Muscle of back (tissue), 11 donors: Measurements from ENCODE around the gene ARL2BP. TPM values are rescaled to one million over a fixed set of nuclear protein-coding genes. Genes with fewer than 3 reads are reported as not detected.

Source experiments
- DNase-seq, 3 donors: peaks; one replicate each; pipeline versions ENCODE4 v3.0.0 to v3.0.0-alpha.2; 2013
- polyA plus RNA-seq, 10 donors: library from polyadenylated mRNA; unstranded; fragments of 120-200 nt; gene quantifications; one replicate each; pipeline ENCODE4 v1.2.1, GENCODE V29; 2013; ENCODE audit not compliant: insufficient read length in 10 of 10

The ARL2BP gene
- polyA plus RNA-seq, 10 donors = 42.6 to 56.7 (median 48.7) TPM

DNA sequence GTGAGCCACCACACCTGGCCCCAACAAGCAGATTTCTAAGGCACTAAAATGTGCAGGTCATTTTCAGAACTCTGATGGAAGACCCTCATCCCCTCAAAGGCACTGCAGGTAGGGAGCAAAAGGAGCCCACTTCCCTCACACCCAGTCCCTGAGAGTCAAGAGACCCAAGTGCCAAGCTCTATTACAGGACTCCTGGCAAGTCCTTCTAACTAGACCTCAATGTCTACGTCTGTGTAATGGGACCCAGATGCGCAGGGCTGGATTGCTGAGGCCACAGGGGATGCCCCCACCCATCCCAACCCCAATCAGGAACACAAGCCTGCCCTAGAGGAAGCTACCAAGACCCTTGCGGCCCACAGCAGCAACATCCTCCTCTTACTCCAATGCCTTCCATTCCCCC is 36.7 kb downstream of the ARL2BP start:
- no peak for DNase-seq

DNA sequence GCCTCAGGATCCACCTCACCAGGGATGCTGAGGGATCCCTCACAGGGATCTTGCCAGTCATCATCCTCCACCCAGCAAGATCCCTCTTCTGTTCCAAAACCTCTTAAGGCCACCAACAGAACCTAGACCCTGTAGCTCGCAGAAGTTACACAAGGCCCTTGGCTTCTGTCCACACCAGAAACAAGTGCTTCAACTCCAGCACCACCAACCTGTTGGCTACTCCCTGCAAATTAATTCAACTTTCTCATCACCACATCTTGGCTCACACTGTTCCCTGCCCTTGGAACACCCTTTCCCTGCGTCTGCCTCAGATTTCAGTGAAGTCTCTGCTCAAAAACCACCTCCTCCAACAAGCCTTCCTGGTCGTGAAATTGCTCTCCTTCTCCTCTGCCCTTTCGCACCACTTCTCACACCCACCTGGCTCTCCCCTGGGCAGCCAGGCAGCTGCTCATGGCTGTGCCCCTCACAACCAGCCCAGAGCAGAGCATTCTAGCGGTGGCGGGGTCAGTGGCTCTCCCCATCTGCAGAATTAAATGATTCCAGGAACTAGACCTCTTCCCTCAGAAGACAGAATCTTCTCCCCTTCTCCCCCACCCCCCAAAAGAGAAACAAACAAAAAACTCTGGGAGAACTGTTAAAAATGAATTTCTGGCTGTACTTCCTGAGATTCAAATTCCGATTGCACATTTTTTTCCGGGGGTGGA is 37.6 kb downstream of the ARL2BP start:
- no peak for DNase-seq

DNA sequence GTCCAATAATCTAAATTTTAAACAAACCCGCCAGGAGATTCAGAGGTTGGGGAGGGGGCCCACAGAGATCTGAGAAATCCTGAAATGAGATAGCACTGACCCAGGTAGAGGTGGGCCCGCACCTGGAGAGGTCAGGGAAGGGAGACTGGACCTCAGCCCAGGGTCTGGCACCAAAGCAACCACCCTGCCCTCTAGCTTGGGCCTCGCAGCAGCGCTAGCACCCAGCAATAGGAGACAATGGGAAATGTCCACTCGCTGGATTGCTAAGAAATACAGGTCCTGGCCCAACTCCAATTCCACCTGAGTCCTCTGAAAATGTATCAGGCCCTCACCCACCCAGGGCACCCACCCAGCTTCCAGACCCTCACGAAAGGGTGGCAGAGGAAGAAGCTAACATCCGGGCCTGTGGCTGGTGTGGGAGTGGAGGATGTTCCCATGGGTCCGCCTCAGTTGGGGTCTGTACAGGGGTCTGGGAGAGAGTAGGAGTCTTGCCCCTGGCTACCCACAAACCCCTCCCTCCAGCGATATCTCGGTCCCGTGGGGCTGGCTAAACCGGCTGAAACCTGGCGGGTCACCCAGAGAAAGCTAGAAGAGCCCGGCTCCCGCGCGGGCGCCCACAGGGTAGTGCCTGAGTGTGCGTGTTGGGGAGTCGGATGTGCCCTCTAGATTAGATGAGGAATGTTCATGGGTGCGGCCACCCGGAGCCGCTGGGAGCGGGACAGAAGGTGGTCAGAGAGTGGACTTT is 38.3 kb downstream of the ARL2BP start:
- no peak for DNase-seq

DNA sequence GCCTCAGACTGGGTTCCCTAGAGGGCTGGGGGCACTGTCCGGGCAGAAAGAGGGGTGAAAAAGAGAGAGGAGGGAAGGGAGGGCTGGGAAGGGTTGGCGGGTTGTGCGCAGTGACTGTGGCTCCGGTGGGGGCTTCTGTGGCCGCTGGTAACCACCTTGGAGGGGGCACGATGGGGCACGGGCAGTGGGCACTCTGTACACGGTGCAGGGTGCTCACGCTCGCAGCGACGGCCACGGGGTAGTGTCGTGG is 38.8 kb downstream of the ARL2BP start:
- no peak for DNase-seq

DNA sequence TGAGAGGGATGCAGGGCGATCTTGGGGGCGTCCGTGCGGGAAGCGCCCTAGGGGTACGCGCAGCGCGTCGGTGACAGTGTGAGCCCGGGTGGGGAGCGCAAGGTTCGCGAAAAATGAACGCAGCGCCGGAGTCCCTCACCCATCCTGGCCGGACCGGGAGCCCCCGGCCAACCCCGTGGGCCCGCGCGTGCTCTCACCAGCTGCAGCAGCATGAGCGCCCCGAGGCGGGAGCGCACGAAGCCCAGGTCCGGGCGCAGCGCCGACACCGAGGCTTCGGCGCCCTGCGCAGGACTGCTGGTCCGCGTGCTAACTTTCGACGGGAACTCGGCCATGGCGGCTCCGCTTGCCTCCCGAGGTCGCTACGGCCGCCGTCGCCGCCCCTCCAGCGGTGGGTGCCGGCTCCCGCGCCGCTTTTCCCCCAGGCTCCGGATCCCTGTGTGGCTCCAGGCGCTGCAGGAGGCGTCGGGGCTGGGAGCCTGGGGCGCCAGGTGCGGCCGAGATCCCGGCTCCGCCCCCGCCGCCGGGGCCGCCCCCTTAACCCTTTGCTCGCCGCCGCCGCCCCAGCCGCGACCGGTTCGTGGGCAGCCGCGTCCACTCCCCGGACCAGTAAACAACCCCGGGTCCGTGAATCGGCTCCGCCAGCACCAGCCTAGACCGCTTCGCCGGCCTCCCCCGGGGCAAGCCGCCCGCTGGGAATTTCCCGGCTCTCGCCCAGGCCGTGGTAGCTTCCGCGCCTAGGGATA is 39.3 kb downstream of the ARL2BP start, which contains the start of gene PLLP:
TSS of gene PLLP (minus strand) at position 464 of the 743 bp plus-strand sequence. CDS start at position 332, 132 bp downstream.
- DNase-seq = peak in 2 of 3 donors; percentile 40 to 79

DNA sequence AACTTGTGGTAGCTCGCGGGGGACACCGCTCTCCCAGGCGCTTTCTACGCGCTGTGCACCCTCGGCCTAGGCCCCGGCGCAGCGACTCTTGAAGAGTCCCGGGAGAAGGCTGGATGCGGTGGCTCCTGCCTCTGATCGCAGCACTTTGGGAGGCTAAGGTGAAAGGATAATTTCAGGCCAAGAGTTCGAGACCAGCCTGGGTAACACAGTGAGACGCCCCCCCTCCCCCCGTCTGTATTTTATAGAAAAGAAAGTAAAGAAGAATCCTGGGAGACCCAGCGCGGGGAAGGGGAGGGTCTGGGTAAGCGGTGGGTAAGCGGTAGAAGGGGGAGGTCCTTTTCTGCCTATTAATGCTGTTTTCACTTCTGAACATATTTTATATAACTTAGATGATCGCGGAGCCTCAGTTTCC is 39.9 kb downstream of the ARL2BP start:
- DNase-seq = no peak

DNA sequence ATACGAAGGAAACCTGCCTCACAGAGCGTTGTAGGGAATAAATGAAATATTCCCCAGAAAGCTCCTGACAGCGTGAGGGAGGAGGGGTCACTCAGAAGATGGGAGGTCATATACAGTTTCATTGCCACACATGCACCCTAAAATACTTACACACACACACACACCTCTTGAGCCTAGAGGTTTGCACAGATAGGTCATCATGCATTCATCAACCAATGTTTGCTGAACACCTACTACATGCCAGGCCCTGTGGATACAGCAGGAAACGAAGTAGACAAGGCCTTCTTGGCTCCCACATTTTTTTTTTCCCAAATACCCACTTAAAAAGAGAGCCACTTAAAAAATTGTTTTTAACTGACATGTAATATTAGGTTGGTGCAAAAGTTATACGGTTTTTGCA is 40.3 kb downstream of the ARL2BP start:
- DNase-seq = no peak

DNA sequence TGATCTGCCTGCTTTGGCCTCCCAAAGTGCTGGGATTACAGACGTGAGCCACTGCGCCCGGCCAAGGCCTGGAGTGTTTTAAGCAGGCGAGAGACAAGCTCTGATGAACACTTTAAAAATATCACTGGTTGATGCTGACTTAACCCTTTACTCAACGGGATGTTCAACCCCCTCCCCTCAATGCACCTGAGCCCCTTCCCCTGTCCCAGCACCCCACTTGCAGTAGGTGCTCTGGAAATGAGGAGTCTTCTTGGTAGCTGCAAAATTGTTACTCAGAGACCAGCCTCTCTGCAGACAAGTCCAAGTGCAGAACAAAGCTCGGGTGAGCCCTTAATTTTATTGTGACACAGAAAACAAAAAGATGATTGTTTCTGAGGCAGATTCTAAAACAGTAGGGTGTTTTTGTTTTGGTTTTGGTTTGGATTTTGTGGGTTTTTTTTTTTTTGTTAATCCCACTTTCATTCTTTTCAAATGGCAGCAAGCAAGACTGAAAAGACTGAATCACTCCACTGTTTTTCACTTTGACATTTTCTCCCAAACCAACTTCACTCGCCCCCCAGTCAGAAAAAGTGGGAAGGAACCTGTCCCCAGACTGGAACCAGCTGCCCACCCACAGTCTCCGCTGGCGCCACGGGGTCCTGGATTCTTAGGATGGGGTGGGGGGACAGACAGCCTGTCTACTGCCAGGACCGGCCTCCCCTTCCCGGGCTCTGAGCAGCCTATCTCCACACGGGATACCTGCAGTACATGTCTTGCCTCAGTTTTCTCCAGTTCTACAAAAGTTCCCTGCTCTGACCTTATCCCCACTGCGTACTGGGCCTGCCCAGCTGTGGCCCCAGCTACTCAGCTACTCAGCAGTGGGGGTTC is 44.6 kb downstream of the ARL2BP start:
- DNase-seq = no peak

DNA sequence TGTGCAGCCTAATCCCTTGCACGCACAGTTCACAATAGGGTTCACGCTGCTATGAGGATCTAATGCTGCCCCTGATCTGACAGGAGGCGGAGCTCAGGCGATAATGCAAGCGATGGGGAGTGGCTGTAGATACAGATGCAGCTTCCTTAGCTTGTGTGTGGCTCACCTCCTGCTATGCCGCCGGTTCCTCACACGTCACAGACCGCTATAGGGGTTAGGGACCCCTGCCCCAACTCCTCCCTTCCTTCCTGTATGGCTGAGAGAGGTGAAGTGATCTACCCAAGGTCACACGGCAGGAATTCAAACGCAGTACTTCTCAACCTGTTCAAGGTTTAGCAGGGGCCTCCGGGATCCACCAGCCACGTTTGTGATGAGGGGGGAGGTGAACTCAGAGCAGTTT is 52.8 kb downstream of the ARL2BP start:
- no peak for DNase-seq

DNA sequence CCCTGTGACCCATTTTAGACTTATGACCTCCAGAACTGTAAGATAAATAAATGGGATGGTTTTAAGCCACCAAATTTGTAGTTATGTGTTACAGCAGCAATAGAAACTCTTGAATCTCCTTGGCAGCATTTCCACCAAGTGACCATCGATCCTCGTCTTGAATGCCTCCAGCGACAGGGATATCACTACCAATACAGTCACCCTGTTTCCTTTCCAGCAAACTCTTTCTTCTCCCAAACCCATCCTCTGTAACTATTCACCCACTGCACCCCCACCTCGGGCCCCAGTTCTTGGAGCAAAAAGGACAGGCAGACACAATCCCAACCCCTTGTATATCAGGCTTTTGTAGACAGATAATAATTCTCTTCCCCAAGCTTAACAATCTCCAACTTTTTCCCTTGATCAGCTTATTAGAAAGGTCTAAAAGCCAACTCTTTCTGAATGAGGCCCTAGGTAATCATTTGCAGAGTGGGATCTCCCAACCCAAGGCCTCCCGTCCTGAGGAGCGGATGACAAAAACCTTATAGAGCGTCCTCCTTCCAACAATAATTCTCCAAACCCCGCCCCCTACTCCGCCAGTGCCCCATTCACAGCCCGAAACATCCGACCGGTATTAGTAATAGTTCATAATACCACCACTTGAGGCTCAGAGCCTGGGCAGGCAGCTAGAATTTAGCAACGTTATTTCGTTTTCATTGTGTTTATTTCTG is 54.1 kb downstream of the ARL2BP start:
- no peak for DNase-seq

DNA sequence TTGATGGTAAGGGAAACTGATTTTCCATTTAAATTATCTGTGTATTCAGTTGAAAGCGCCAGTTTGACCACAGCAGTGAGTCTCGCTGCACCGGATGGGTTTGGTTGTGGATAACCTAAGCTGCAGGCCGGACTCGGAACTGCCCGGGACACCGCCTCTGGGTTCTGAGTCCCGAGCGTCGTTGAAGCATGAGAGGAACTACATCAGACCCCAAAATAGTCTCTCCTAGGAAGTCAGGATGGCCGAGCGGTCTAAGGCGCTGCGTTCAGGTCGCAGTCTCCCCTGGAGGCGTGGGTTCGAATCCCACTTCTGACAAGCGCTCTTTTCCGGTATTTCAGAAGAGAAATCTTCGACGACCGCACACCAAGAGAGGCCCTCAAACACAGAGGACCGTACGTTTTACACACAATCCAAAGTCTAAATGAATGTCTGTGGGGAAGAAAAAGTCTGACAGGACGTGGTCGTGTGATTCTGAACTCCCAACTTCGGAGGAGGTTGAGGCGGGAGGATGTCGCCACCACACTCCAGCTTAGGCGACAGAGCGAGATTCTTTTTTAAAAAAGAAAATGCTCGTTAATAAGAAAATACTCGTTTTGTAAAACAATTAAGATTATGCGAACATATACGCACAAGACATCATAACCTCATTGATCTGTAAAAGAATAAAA is 54.8 kb downstream of the ARL2BP start:
- DNase-seq = peak; percentile 93 to 97 (median 96)

DNA sequence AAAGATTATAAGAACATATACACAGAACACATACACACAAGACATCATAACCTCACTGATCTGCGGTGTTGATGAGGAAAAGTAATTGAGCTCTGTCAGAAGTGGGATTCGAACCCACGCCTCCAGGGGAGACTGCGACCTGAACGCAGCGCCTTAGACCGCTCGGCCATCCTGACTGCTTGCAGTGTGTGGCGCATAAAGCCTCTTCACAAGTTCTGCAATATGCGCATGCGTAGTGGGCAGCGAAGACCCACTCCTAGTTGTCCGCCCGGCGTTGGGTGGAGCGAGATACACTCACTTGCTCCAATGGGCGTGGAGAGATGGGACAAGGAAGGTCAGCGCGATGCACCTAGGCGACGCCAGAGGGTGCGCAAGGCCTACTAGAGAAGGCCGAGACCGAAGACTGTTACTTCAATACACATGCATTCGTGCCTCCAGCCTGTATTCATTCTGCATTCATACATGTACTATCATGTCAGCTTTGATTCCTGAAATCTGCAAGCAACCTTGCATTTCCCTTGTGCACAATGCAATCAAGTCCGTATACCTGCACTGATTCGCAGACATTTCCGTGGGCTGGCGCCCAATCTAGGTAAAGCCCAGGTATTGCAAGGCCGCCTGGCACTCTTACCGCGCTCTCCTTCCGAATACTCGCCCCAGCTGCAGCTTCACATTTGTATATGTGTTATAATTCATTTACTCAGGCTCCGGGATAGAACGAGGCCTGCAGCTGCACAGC is 55.5 kb downstream of the ARL2BP start:
- peak; percentile 99 to 100 (median 100) for DNase-seq

DNA sequence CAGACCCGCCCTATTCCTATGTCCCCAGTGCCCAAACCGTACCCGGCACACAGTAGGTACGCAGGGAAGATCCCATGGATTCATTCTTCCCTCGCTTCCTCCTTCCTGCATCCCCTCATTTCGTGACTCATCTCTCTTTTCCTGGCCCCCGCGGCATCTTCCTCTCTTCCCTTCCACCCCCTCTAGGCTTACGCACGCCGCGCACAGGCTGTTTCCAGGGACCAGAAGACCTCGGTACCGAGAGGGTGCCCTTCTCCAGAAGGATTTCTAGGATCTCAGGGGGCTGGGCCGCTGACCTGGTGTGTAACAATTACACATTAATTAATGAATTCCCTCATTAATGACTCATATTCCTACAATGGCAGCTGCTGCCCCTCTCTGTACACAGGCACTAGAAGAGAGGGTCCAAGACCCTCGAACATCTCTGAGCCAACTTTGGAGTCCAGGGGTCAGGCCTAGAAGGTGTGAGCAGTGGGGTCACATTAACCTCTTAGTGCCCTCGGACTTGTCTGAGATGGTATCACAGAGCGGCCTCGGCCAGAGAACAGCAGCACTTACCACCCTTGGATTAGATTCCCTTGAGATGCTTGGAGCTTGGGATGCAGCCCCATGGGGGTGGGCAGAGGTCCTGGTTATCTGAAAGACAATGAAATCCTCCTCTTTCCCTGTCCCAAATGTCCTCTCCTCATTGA is 56.2 kb downstream of the ARL2BP start:
- no peak for DNase-seq

Other genes with a start within 250 kb of the ARL2BP start
- 10 to 100 TPM; 24.0 to 35.2 (median 25.8) TPM for gene CPNE2, start 152.7 kb upstream of the ARL2BP start, polyA plus RNA-seq
- gene PSME3IP1, start 59.2 kb upstream of the ARL2BP start, polyA plus RNA-seq = 10 to 100 TPM; 42.9 to 71.2 (median 56.2) TPM
- 10 to 100 TPM; 21.6 to 30.1 (median 25.2) TPM for gene RSPRY1, start 58.9 kb upstream of the ARL2BP start, polyA plus RNA-seq
- 1 to 10 TPM in 8 of 10 donors, under 1 TPM in 2; 0.55 to 2.4 (median 1.2) TPM for gene PLLP, start 39.4 kb downstream of the ARL2BP start, polyA plus RNA-seq
- gene CCL22, start 113.5 kb downstream of the ARL2BP start, polyA plus RNA-seq = under 1 TPM in 9 of 10 donors, not detected in 1; 0.07 to 0.33 (median 0.11) TPM
- 1 to 10 TPM; 2.7 to 7.5 (median 4.7) TPM for gene CX3CL1, start 127.2 kb downstream of the ARL2BP start, polyA plus RNA-seq
- gene CCL17, start 159.5 kb downstream of the ARL2BP start, polyA plus RNA-seq = not detected
- gene CIAPIN1, start 202.1 kb downstream of the ARL2BP start, polyA plus RNA-seq = 10 to 100 TPM; 48.7 to 67.3 (median 57.0) TPM
- gene COQ9, start 202.2 kb downstream of the ARL2BP start, polyA plus RNA-seq = 10 to 100 TPM; 51.2 to 78.0 (median 61.3) TPM
- 10 to 100 TPM; 41.6 to 53.7 (median 47.0) TPM for gene POLR2C, start 217.4 kb downstream of the ARL2BP start, polyA plus RNA-seq
- gene DOK4, start 241.2 kb downstream of the ARL2BP start, polyA plus RNA-seq = 10 to 100 TPM in 3 of 10 donors, 1 to 10 TPM in 7; 7.3 to 16.7 (median 9.3) TPM